Measurements from ENCODE around the gene TNF.
"Not testable (repeated sequence)": the region's sequence is repeated elsewhere in the genome, so short reads cannot be mapped to it uniquely, and the experiment has no call there.

The TNF gene

DNA sequence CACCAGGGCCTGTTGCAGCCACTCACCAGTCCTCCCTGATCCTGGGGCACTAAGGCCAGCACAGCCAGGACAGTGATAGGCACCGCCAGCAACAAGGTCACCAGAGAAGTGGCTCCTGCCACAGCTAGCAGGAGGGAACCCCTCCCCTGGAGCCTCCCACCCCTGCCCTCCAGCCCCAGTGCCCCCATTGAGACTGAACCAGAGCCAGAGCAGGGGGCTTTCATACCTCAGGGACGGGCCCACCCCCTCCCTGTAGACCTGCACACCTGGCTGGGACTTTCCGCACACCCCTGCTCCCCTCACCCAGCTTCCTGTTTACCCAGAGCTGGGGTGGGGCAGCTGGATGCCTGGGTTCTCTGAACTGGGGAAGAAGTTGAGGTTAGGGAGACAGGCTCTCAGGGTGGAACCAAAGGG lies 6.9 kb downstream of the TNF start, which contains the start of gene LTB:
LTB (minus strand) TSS at position 195 of the 414 bp plus-strand sequence; CDS start at position 188, 7 bp downstream.
- Mint-ChIP-seq H3K27ac (peak within 1 kb of the TSS; percentile 94), H3K4me1 (peaks cover 41% of the 10 kb centered on the region)

DNA sequence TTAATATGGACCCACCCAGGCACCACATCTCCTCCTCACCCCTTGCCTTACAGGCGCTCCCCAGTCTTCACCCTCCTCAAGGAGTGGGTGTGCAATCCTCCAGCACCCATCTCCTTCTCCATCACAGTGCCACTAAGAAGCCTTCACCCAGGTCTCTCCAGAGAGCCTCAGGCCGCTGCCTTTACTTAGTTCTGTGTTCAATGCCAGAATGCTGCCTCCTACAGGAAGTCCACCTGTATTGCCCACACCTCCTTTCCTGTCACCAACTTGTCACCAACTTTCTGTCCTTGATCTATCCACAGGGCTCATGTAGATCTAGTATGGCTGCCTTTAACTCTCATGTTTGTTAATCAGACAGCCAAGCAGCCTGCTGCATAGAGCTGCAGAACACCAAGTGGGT lies 10.1 kb downstream of the TNF start:
- DNase-seq (ENCODE audit: low spot score in 2 of 2) (no peak), ATAC-seq (ENCODE audit: low read depth) (no peak)
- Mint-ChIP-seq H3K9me3 (no peaks in the 10 kb centered on the region), H3K4me3 (peak overlapping the region; percentile 73), H3K27ac (peak overlapping the region; percentile 86), H3K4me1 (peaks cover 41% of the 10 kb centered on the region), H3K36me3 (peaks cover 22% of the 10 kb centered on the region), H3K27me3 (no peaks in the 10 kb centered on the region)

More for the DNA sequence above, 6.9 kb downstream of the TNF start, which contains the start of gene LTB:
- H3K9me3 Mint-ChIP-seq, result no peaks in the 10 kb centered on the region
- H3K4me3 Mint-ChIP-seq, result peak within 1 kb of the TSS; percentile 97
- peak; percentile 62 for ATAC-seq (ENCODE audit: low read depth)
- peaks cover 16% of the 10 kb centered on the region for H3K36me3 Mint-ChIP-seq
- DNase-seq (ENCODE audit: low spot score in 2 of 2), result peak; percentile 50 to 53
- H3K27me3 Mint-ChIP-seq, result no peaks in the 10 kb centered on the region

DNA sequence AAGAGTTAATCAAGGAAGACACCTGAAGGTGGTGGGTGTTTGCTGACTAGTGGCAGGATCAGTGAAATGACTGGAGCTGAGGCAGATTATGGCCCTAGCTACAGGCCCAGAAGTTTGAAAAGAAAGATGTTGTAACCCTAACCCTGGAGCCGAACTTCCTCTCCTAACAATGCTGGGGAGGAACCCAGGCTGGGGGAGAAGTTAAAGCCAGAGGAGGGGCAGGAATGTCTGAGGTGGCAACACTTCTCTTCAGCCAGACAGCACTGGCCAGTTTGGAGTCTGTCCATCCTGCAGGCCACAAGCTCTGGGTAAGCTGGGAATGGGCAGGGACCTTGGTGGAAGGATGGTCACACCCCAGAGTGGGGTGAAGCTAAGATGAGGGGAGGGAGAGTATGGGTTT lies 10.6 kb downstream of the TNF start, which contains the start of gene LST1:
LST1 (plus strand) TSS at position 270 of the 400 bp plus-strand sequence. CDS start 1,023 bp downstream, outside the sequence.
- peaks cover 18% of the 10 kb centered on the region for H3K36me3 Mint-ChIP-seq
- DNase-seq (ENCODE audit: low spot score in 2 of 2), result no peak
- H3K9me3 Mint-ChIP-seq, result no peaks in the 10 kb centered on the region
- ATAC-seq (ENCODE audit: low read depth), result peak; percentile 1
- H3K4me1 Mint-ChIP-seq, result peaks cover 43% of the 10 kb centered on the region
- H3K27ac Mint-ChIP-seq, result peak within 1 kb of the TSS; percentile 86
- peak within 1 kb of the TSS; percentile 73 for H3K4me3 Mint-ChIP-seq
- H3K27me3 Mint-ChIP-seq, result no peaks in the 10 kb centered on the region

DNA sequence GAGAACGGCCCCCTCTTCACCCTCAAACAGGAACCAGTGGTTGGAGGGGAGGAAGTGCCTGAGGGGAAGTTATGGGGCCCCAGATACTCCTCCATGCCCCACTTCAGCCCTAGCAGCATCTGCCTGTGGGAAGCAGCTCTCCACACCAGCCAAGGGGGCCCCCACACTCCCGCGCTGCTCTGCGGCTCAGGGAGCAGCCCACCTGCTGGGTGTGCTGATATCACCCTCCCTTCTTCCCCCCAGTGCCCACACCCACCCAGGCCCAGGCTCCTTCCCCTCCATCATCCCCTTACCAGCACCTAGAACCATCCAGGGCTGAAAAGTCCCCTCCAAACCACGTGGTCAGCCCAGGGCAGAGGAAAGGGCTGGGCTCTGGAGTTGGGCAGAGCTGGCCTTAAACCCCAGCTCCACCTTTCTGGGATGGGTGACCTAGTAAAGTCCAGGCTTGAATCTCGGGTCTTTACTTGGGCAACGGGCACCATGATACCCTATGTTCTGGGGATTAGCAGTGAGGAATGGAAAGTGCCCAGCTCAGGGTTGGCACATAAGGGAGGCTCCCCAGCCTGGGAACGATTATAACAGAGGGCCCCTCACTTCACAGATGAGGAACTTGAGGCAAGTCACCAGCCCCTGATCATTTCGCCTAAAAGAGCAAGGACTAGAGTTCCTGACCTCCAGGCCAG lies 11.4 kb downstream of the TNF start:
- peak; percentile 78 for ATAC-seq (ENCODE audit: low read depth)
- H3K4me1 Mint-ChIP-seq, result peaks cover 43% of the 10 kb centered on the region
- DNase-seq (ENCODE audit: low spot score in 2 of 2), result peak; percentile 44 to 51
- H3K36me3 Mint-ChIP-seq, result peaks cover 12% of the 10 kb centered on the region
- peak overlapping the region; percentile 86 for H3K27ac Mint-ChIP-seq
- no peaks in the 10 kb centered on the region for H3K27me3 Mint-ChIP-seq
- no peaks in the 10 kb centered on the region for H3K9me3 Mint-ChIP-seq
- peak overlapping the region; percentile 73 for H3K4me3 Mint-ChIP-seq

DNA sequence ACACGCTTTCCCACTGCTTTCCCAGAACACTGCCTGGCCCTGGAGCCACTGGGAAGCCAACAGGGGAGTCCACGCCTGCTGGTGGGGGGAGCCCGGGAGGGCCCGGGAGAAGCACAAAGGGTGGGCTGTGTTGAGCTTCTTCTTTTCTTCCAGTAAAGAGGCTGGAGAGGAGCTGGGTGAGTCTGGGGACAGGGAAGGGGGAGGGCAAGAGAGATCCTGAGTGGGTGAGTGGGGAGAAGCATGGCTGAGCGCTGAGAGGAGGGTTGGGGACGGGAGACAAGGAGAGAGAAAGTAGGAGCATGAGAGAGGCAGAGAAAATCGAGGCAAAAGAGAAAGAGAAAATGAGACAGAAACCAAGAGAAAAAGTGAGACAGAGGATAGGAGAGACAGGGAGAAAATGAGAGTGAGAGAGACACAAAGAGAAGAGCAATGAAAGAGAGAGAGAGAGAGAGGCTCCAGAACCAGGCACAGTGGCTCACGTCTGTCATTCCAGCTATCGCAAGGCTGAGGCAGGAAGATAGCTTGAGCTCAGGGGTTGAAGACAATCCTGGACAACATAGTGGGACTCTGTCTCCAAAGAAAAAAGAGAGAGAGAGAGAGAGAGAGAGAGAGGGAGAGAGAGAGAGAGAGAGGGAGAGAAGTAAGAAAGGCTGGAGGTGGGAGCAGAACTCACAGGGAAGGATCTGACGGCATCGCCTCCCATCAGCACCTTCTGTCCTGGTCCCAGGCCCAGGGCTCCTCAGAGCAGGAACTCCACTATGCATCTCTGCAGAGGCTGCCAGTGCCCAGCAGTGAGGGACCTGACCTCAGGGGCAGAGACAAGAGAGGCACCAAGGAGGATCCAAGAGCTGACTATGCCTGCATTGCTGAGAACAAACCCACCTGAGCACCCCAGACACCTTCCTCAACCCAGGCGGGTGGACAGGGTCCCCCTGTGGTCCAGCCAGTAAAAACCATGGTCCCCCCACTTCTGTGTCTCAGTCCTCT lies 12.7 kb downstream of the TNF start:
- no peak for ATAC-seq (ENCODE audit: low read depth)

DNA sequence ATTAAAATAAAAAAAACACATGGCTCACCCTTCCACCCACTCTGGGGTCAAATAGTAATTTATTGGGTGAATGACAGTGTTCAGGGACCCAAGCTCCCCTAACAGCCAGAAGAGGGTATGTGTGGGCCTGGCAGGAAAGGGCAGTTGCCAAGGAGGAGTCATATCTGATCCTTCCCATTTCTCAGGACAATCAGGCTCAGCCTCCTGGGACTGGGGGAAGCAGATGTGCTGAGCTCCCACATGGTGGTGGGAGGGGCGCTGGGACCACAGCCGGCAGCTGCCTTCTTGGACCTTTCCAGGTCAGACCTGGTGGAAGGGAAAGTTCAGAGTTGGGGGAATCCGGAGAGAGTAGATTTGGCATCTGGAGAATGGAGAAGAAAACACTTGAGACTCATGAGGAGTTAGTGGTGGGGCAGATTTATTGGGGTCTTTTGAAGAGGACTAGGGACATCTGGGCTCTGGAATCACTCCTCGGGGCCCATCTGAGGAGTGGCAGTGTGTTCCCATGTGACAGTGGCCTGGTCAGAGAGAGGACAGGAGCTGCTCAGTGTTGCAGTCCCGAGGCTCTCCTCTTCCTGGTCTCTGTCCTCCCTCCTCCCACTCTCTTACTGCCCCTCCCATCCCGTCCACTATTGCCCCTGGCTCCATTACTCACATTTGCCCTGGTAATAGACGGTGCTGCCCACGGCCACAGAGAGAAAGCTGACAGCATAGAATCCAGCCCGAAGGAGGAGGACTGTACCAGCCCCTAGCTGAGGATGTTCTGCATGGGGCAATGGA lies 13.7 kb downstream of the TNF start:
- Mint-ChIP-seq H3K4me3 (no peak overlapping the region), H3K27me3 (no peaks in the 10 kb centered on the region), H3K9me3 (no peaks in the 10 kb centered on the region), H3K4me1 (peaks cover 49% of the 10 kb centered on the region), H3K27ac (peak overlapping the region; percentile 86), H3K36me3 (peaks cover 10% of the 10 kb centered on the region)
- ATAC-seq (ENCODE audit: low read depth) (no peak), DNase-seq (ENCODE audit: low spot score in 2 of 2) (no peak)

More for the DNA sequence above, 12.7 kb downstream of the TNF start:
- no peaks in the 10 kb centered on the region for H3K27me3 Mint-ChIP-seq
- peaks cover 10% of the 10 kb centered on the region for H3K36me3 Mint-ChIP-seq
- H3K4me1 Mint-ChIP-seq, result peaks cover 45% of the 10 kb centered on the region
- H3K4me3 Mint-ChIP-seq, result peak overlapping the region; percentile 76
- H3K9me3 Mint-ChIP-seq, result no peaks in the 10 kb centered on the region
- DNase-seq (ENCODE audit: low spot score in 2 of 2), result no peak
- H3K27ac Mint-ChIP-seq, result peak overlapping the region; percentile 86

DNA sequence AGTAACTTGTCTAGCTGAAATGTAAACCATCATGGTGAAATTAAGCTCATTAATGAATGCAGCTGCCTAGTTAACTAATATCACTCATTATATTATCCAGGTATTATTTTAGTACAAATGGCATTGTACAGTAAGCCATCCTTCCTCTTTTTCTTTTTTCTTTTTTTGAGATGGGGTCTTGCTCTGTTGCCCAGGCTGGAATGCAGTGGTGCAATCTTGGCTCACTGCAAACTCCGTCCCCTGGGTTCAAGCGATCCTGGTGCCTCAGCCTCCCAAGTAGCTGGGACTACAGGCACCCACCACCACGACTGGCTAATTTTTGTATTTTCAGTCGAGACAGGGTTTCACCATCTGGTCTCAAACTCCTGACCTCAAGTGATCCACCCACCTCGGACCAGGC lies 15.3 kb downstream of the TNF start:
- DNase-seq (ENCODE audit: low spot score in 2 of 2); H3K36me3 Mint-ChIP-seq; ATAC-seq (ENCODE audit: low read depth); H3K9me3 Mint-ChIP-seq; H3K27ac Mint-ChIP-seq; H3K27me3 Mint-ChIP-seq; H3K4me3 Mint-ChIP-seq: not testable (repeated sequence)
- peaks cover 44% of the 10 kb centered on the region for H3K4me1 Mint-ChIP-seq

DNA sequence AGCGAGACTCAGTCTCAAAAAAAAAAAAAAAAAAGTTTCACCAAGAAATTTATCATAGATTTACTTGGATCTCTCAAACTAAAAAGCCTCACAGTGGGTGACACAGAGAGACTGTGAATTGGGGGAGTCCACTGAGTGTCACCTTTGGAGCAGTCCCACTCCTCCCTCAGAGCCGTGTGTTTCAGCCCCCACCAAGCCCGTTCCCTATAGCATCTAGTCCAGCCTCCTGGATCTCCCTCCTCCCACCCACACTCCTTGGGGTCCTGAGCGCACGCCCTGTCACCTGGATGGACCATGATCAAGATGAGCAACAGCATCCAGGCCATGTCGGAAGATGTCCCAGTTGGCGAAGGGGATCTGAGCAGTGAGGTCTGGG lies 17.0 kb downstream of the TNF start:
- Mint-ChIP-seq H3K27me3 (no peaks in the 10 kb centered on the region), H3K9me3 (no peaks in the 10 kb centered on the region), H3K4me1 (peaks cover 38% of the 10 kb centered on the region), H3K4me3 (peak overlapping the region; percentile 84), H3K36me3 (peaks cover 10% of the 10 kb centered on the region), H3K27ac (peak overlapping the region; percentile 90)
- peak; percentile 3 for ATAC-seq (ENCODE audit: low read depth)
- DNase-seq (ENCODE audit: low spot score in 2 of 2), result no peak

DNA sequence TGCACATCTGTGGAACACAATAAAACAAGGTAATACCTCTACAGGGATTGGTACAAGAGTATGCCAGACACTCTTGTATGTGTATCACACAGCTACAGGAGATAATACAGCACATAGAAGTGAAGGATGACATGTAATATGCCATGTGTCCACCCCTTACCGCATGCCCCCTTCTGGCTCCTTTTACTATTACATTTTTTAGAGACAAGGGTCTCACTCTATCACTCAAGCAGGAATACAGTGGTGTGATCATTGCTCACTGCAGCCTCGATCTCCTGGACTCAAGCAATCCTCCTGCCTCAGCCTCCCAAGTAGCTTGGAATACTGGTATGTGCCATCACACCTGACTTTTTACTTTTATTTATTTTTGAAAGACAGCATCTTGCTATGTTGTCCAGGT lies 21.6 kb downstream of the TNF start:
- peaks cover 31% of the 10 kb centered on the region for H3K4me1 Mint-ChIP-seq
- no peaks in the 10 kb centered on the region for H3K9me3 Mint-ChIP-seq
- no peaks in the 10 kb centered on the region for H3K36me3 Mint-ChIP-seq
- DNase-seq (ENCODE audit: low spot score in 2 of 2) (peak in 1 of 2 donors; percentile 71), ATAC-seq (ENCODE audit: low read depth) (peak; percentile 75)
- H3K27me3 Mint-ChIP-seq, result no peaks in the 10 kb centered on the region
- peak overlapping the region; percentile 43 for H3K27ac Mint-ChIP-seq
- peak overlapping the region; percentile 56 for H3K4me3 Mint-ChIP-seq

DNA sequence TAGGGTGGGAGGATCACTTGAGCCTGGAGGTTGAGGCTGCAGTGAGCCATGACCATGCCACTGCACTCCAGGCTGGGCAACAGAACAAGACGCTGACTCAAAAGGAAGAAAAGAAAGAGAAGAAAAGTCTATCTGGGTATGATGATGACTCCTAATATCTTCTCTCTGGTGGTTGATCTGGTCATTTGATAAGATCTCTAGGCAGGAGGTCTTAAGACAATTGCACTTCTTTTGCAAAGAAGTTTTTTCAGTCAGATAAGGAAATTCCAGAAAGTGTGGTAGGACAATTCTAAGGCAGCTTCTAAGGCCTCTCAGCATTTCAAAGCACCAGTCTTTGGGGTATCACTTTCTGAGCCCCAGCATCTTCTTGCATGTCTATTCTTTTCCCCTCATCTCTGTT lies 32.0 kb downstream of the TNF start:
- no peak for DNase-seq (ENCODE audit: low spot score in 2 of 2)
- no peaks in the 10 kb centered on the region for H3K4me1 Mint-ChIP-seq
- no peaks in the 10 kb centered on the region for H3K27me3 Mint-ChIP-seq
- no peaks in the 10 kb centered on the region for H3K36me3 Mint-ChIP-seq
- no peak overlapping the region for H3K27ac Mint-ChIP-seq
- no peaks in the 10 kb centered on the region for H3K9me3 Mint-ChIP-seq
- no peak for ATAC-seq (ENCODE audit: low read depth)
- H3K4me3 Mint-ChIP-seq, result no peak overlapping the region

DNA sequence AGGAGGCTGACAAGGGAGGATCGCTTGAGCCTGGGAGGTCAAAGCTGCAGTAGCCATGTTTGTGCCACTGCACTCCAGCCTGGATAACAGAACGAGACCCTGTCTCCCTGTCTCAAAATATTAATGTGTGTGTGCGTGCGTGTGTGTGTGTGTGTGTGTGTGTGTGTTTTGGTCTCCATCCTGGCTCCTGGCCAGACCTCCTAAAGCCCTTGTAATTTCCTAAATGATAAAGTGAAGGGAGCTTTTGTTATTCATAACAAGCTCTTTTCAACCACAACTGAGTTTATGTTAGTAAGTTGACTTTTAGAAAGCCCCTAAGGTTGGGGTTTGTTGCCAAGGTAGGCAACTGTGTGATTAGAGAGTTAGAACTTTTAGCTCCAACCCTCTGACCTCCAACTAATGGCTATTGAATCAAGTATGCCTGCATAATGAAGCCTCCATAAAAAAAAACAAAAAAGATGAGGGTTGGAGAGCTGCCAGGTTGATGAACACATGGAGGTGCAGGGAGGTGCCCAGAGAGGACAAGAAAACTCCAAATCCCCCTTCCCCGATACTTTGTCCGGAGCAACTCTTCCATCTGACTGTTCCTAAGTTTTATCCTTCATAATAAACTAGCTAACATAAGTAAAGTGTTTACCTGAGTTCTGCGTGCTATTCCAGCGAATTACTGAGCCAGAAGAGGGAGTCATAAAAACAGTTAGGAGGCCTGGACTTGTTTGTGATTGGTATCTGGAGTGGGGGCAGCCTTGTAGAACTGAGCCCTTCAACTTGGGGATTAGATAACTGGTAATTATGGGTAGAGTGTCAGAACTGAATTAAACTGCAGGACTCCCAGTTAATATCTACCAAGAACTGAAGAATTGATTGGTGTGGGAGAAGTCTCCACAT lies 34.4 kb downstream of the TNF start:
- ATAC-seq (ENCODE audit: low read depth), result no peak
- Mint-ChIP-seq H3K9me3 (no peaks in the 10 kb centered on the region), H3K27me3 (no peaks in the 10 kb centered on the region), H3K36me3 (no peaks in the 10 kb centered on the region), H3K4me1 (peaks cover 6% of the 10 kb centered on the region), H3K27ac (no peak overlapping the region), H3K4me3 (no peak overlapping the region)
- no peak for DNase-seq (ENCODE audit: low spot score in 2 of 2)

DNA sequence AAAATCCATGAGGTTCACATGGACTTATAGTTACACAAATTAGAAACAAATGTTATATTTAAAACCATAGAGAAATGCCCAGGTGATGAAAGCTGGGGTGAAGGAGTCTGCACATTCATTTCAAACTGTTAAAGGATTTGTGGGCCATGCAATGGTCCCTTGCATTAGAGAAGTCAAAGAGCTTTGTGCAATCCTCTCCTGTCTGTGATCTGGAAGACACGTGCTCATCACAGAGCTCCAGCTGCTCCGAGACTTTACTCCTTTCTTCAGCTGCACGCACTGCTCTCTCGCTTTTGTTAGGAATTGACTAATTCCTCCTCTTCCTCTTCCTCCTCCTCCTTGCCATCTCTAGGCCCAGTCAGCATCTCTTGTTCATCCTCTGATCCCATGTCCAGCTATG lies 35.6 kb downstream of the TNF start:
- Mint-ChIP-seq H3K4me3 (no peak overlapping the region), H3K27ac (no peak overlapping the region), H3K27me3 (no peaks in the 10 kb centered on the region), H3K4me1 (peaks cover 18% of the 10 kb centered on the region), H3K9me3 (no peaks in the 10 kb centered on the region), H3K36me3 (no peaks in the 10 kb centered on the region)
- ATAC-seq (ENCODE audit: low read depth), result no peak
- DNase-seq (ENCODE audit: low spot score in 2 of 2), result no peak
